Measurements from ENCODE around the gene BRF1.

The BRF1 gene

DNA sequence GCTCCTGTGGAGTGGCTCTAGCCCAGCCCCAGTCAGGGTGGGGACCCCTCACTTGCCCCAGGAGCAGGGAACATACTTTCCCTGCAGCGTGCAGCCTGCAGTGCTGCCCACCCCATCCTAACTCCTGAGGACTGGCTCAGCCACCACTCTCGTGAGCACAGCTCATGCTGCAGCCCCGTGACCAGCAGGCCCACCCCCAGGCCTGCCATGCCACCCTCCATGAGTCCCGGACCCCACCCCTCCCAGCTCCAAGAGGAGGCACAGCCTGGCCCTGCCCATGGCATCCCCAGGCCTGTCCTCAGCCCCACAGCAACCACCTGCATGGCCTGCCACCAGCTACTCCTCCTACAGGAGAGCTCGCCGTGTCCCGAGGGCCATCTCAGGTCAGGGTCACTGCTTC lies 128.3 kb downstream of the BRF1 start:
- no peak for DNase-seq (ENCODE audit: low spot score)

DNA sequence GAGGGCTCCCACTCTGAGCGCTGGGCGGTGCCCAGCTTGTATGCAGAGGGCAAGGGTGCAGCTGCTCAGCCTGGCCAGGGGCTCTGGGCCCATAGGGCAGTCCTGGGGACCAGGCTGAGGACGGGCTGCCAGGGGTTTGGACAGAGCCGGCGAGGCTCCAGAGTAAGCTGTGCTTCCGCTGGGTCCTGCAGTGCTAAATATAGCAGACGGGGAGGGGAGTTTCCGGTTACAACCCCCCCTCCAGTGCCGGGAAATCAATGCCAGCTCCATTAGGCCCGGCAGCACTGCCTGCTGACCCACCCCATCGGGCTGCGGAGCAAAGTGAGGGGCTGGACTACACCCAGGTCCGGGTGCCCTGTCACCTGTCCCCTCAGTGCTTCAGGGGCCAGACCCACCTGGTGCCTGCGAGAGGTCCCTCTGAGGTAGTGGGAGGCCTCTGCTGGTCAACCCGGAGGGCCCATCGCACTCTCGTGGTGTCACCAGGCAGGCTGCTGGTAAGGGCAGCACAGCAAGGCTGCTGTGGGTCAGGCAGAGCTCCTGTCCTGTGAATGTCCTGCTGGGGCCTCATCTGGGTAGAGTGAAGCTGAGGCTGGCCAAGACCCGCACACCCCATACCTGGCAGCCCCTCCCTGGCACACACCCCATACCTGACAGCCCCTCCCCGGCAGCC lies 129.7 kb downstream of the BRF1 start:
- DNase-seq (ENCODE audit: low spot score) = no peak

DNA sequence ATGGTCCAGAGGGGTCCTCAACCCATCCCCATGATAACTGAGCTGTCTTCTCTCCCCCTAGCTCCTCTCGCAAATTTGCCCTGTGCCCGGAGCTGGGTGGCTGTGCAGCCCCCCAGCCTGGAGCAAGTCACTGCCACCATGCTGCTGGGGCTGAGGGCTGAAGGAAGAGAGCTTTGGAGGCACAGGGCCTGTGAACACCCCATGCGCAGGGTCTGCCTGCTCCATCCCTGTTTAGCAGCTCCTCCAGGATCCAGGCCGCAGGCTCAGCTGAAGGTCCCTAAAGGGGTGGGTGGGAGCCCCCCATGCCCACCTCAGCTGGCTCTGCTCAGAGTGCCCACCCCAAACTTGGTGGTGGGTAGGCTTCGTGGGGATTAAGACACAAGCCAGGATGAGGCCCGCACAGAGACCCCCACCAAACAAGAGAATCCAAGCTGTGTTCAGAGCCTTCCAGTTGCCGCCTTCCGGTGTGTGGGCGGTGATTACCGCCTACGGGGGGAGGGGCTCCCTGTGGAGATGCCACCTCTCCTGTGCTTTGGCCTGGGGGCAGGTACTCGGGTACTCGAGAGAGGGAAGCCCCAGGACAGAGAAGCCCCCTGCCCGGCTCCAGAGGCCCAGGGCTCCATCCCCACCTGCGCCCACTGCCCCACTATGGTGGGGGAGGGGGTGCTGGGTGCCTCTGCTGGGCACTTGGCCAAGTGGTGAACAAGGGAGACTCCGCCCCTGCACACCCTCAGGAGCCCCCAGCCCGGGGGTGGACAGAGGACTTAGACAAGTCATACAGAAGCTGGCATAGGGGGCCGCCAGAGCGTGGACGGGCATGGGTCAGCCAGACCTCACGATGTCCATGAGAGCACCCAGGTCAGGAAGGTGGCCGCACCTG lies 130.8 kb downstream of the BRF1 start:
- DNase-seq (ENCODE audit: low spot score) = no peak

DNA sequence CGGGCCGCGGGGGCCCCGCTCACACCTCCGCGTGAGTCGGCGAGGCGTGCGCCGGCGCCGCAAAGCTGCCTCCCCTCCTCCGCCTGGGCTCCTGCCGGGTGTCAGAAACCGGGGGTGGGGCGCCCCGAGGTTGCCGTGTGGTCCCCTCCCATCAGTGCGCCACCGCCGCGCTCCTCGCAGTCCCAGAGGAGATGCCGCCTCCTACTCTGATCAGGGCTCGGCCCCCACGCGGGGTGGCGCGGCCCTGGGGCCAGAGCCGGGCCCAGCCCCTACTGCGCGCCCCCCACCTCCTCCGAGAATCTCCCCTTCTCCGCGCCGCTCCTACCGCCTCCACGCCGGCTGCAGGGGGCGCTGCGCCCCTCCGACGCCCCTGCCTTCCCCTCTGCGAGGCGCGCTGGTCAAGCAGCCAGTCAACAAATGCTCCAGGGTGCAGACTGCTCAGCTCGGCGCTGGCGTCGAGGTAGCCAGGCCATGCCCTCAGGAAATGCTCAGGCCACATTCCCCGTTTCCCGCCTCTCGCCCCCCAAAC lies 131.8 kb downstream of the BRF1 start:
- peak; percentile 78 for DNase-seq (ENCODE audit: low spot score)

DNA sequence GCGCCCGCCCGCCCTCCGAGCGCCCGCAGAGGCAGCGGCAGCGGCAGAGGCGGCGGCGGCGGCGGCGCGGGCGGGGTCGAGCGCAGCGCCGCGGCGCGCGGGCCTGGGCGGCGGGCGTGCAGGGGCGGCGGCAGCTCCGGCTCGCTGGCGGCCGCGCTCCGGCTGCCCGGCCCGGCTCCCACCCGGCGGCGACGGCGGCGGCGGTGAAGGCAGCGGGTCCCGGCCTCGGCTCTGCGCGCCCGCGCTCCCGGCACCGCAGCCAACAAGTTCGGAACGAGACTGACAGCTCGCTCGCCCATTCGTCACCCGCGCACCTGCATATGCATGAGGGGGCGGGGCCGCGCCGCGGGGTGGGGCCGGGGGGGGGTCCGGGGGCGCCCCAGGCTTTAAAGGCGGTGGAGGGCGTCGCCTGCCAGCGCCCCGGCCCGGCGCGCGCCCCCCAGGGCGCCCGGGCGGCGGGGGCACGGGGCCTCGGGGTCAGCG lies 132.3 kb downstream of the BRF1 start, which contains the start of gene JAG2:
JAG2 (minus strand) TSS at position 281 of the 483 bp plus-strand sequence. CDS start 356 bp downstream, outside the sequence.
- peak; percentile 78 for DNase-seq (ENCODE audit: low spot score)

DNA sequence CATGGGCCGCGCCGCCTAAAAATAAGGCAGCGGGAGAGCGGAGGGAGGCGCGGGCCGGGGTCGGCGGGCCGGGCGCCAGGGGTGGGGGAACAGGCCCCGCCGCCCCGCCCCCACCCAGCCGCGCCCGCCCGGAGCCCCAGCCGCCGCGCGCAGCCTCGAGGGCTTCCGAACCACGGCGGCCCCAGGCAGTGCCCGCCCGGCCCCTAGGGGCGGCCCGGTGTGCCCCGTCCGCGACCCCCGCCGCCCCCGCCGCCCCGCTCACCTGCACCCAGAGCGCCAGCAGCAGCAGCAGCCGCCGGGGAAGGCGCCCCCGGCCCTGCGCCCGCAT lies 132.7 kb downstream of the BRF1 start:
- DNase-seq (ENCODE audit: low spot score) = no peak

DNA sequence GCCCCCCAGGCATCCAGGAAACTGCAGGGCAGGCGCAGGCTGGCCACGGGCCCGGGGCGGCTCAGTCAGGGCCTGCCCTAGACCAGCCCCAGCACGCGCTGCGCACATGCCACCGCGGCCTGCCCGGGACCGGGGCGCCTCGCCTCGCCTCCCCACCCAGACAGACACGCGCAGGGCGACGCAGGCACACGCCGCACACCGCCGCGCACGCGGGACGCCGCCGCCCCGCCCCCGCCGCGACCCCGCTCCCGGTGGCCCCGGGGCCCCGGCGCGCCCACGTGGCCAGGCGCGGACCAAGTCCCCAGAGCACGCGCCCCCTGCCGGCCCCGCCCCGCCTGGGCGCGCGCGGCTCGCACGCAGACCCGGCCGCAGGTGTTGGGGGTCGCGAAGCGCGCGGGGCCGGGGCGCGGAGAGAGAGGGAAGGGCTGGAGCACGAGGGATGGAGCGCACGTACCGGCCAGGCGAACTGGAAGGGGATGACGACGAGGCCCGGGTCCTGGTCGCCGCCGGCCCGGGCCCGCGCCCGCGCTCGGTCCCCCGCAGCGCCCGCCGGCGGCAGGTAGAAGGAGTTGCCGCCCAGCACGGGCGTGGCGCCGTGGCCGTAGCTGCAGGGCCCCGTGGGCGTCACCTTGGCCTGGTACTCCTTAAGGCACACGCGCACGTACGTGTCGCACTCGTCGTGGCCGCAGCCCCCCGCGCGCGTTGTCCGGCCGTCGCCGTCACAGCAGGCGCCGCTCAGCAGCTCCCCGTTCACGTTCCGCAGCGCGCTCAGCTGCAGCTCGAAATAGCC lies 133.3 kb downstream of the BRF1 start:
- DNase-seq (ENCODE audit: low spot score) = peak; percentile 61

DNA sequence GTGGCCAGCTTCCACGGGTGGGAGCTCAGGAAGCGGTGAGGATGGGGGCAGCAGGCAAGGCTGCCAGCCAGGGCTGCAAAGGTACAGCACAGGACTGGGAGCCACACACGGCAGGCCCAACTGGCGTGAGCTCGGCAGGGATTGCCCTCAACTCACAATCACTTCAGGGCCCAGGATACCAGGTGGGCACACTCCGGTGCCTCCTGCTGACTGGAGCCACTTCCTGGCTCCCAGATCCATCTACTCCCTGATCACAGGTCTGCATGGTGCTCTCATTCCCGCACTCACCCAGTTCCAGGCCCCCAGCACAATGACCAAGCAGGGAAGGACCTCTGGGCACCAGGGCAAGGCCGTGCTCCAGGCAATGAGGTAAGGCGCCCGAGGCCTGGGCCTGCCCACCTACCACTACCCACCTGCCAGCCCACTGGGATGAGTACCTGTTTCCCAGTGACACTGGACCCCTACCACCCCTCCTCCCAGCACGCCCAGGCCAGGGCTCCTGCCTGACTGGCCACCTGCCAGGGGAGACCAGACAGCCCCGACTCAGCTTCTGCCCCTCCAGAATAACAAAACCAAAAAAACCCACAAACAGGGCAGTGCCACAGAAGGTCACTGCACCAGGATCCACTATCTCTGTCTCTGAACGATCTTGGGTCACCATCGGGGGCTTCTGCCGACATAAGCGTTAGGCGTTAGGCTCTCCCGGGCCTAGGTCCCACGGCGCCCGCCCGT lies 134.1 kb downstream of the BRF1 start:
- no peak for DNase-seq (ENCODE audit: low spot score)

DNA sequence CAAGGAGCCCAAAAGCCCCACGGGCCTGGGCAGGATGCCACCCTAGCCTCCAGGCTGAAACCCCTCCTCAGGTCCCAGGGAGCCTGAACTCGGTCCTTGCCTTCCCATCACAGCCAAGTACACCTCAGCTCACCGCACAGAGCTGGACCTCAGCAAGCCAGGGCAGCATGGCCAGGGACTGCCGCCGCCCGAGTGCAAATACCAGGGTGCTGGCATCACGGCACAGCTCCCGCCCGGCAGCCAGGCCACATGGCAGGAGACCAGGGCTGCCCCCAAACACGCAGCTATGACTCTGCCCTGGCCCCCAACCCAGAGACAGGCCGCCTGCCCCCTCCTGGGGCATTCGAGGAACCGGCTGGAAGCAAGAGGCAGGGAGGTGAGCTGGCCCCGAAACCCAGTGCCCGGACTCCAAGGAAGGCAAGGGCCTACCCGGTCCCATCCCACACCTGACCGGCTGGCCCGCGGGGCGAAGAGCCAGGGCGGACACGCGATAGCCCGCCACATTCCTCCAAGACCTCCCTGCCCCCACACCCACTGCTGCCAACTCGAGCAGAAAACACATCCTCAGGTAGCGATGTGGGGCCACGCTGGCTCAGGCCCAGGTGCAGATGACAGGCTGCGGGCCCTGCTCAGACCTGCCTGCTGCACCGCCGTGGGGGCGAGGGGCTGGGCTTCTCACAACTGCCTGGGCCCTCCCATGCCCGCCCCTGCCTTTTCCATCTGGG lies 134.9 kb downstream of the BRF1 start:
- no peak for DNase-seq (ENCODE audit: low spot score)

DNA sequence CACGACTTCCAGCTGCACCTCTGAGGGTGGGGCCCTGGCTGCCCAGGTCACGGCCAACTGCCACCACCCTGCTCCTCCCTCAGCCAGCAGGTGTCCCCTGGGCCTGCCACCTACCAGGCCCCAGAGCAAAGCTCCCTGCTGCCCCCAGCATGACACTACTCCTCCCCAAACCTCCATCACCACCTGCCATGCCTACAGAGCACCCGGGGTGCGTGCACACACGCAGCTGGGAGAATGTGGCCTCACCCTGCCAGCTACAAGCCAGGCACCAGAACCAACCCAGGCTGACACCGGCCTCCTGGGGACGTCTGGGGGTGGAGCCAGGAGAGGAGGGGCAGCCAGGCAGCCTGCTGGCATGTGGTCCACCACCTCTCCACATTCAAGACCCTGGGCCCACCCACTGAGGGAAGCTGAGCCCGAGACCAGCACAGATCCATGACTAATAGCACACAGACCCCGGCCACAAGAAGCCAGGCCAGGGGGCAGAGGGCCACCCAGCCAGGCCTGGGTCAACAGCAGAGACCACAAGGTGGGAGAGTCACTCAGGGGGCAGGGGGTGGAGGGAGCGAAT lies 135.6 kb downstream of the BRF1 start:
- DNase-seq (ENCODE audit: low spot score) = no peak

DNA sequence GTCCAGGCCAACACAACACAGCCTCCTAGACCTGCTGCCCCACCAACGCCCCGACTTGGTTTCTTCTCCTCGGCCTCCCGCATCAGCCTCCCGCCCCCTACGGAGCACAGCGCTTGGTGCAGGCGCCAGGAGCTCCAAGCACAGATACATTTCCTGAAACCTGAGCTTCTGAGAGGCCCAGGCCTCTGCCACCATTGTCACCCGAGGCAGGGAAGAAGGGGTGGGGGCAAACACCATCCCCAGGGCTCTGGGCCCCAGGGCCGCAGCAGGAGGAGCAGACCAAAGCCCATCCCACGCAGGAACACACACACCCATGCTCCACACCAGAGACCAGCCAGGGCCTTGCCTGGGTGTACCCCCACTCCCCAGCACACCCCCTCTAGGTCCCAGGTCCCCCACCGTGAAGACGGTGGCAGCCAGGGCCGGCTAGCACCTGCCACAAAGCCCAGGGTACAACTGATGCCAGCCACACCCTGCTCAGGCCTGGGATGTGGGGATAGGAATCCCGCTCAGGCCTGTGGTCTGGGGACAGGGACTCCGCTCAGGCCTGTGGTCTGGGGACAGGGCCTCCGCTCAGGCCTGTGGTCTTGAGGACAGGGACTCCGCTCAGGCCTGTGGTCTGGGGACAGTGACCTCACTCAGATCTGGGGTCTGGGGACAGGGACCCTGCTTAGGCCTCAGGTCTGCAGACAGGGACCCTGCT lies 137.6 kb downstream of the BRF1 start:
- DNase-seq (ENCODE audit: low spot score) = no peak

DNA sequence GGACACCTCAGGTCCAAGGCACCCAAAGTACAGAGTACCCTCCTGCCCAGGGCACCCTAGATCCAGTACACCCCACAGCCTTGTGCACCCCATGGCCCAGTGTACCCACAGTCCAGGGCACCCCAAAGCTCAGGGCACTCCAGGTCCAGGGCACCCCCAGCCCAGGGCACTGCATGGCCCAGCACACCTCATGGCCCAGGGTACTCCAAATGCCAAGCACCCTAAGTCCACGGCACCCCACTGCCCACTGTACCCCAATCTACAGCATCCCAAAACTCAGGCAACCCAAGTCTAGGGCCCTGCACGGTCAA lies 138.2 kb downstream of the BRF1 start:
- no peak for DNase-seq (ENCODE audit: low spot score)

DNA sequence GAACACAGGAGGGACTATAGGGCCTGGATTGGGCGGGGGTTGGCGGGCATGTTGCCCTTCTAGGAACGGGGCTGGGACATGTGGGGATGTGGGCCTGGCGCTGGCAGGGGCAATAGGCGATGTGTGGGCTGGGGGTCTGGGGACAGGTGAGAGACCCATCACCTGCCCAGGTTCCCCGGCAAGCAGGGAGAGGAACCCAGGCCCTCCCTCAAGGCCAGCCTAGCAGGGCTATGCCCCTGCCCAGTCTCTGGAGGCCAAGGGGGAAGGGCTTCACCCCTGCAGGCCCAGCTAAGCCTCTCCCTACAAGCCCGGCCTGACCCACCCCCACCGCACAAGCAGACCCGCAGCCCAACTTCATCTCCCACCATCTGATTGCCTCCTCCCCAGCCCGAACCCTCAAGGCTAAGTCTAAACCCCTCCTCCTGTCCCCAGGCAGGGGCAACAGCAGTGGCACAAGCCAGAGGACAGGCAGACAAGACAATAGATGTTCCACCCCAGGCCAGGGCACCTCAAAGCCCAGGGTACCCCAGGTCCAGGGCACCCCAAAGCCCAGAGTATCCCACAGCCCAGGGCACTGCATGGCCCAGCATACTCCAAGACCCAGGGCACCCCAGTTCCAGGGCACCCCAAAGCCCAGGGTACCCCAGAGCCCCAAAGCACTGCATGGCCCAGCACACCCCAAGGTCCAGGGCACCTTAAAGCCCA lies 138.7 kb downstream of the BRF1 start:
- DNase-seq (ENCODE audit: low spot score) = peak; percentile 44

DNA sequence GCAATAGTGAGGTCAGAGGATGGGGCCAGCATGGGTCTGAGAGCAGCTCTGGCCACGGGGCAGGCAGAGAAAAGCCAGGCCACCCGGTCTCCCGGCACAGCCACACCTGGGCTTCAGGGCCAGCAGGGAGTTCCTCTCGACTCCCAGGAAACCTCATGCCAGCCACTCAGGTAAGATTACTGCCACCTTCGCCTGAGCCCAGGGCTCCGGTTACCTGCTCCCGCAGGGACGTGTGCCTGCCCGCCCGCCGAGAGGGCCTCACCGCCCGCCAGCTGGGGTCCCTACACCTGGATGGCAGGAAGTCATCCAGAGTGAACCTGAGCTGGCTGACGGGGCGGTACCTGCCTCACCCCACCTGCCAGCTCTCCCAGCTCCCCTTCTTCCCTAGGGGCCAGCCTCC lies 139.5 kb downstream of the BRF1 start:
- DNase-seq (ENCODE audit: low spot score) = no peak

DNA sequence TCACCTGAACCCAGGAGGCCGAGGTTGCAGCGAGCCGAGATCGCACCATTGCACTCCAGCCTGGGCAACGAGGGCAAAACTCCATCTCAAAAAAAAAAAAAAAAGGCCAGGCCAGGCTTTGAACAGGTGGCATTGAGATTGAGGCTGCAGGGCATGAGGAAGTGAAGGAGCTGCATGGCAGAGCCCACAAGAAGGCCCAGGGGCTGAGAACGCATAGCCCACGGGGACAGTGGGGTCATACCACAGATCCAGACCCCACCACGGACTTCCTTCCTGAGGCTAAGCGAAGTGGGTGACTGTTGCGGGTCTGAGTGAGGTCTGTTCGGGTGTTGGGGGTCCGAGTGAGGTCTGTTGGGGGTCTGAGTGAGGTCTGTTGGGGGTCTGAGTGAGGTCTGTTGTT lies 140.0 kb downstream of the BRF1 start:
- no peak for DNase-seq (ENCODE audit: low spot score)

DNA sequence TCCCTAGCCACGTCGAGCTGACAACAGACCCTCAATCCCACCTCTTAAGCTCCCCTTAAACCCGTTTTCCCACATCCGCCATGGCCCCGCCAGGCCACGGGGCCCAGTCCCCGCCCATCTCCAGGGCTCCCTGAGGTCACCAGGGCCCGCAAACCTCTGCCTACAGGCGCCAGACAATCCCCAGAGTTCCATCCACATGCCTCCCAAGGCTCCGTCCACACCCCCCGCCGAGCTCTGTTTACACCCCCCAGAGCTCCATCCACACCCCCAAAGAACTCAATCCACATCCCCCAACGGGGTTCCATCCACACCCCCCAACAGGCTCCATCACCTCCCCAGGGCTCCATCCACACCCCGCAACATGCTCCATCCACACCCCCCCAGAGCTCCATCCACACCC lies 141.5 kb downstream of the BRF1 start:
- DNase-seq (ENCODE audit: low spot score) = no peak

All from HuH-7 (cell line).